ENCODE measurements around the gene GVQW3. TPM values are rescaled to one million over a fixed set of nuclear protein-coding genes. Genes with fewer than 3 reads are reported as not detected.

The GVQW3 gene
- total and polyA plus RNA-seq, 2 of the 13 experiments (the other 11 are each of a cell fraction or from before 2014, with no cell fraction given) = 5.0 to 5.6 TPM

DNA sequence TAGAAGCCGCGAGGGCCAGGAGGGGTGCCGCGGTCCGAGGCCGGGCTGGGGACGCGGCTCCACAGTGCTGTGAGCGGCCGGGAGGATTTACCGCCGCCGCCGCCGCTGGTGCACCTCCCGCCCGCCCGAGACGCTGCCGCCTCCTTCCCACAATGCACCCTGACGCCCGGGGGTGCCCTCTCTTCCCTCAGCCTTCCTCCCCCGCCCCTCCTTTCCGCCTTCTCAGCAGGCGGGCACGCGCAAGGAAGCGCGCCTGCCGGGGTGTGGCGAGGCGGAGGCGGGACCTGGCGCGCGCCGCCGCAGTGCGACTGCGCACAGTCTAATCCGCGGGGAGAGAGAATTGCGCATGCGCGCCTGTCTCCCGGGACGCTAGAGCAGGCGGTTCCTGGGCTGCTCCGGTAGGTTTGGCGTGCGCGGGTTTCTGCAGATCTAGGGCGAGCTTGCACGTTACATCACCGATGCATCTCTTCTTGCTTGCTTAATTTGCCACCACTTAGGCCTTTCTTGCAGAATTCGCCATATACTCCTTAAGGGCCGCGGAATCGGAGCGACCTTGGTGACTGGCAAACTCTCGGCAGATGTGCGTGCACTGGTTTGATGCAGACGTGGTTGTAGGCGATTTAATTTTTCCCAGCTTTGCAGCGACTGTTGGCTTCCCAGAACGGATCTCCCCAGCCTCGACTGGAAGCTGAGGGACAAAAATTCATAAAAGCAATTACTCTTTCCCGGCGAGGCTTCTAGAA is at the start of gene GVQW3, which contains the start of gene THAP12 (continued):
- TF ChIP-seq ATF4 (CRISPR knock-in tag; IDR thresholded peaks at IDR 0.05) (no peak), EHMT2 (IDR thresholded peaks at IDR 0.05; ENCODE audit: borderline replicate concordance, low read depth, low read length) (no peak), AGO2 (optimal IDR thresholded peaks at IDR 0.05; ENCODE audit: low read depth, low read length) (peak; percentile 46), ZNF160 (CRISPR knock-in tag; IDR thresholded peaks at IDR 0.05) (no peak), PCBP2 (optimal IDR thresholded peaks at IDR 0.05; ENCODE audit: low read depth, low read length, poor library complexity, severe bottlenecking) (no peak), ZNF333 (CRISPR knock-in tag; IDR thresholded peaks at IDR 0.05; ENCODE audit: borderline replicate concordance) (no peak), POLR2A (IDR thresholded peaks at IDR 0.05; ENCODE audit: insufficient read depth in 1 of 2, low read depth in 2 of 2, low read length in 2 of 2) (peak; percentile 63 to 86), POLR2G (IDR thresholded peaks at IDR 0.05; ENCODE audit: low read depth, low read length) (peak; percentile 74), SAFB2 (CRISPR knock-in tag; IDR thresholded peaks at IDR 0.05; ENCODE audit: borderline replicate concordance, low read depth) (peak; percentile 79), ZBTB26 (CRISPR knock-in tag; IDR thresholded peaks at IDR 0.05; ENCODE audit: borderline replicate concordance) (peak; percentile 42; the same call in 1 of the 2 replicates), PBX3 (CRISPR knock-in tag; IDR thresholded peaks at IDR 0.05; ENCODE audit: borderline replicate concordance) (no peak), CCDC6 (CRISPR knock-in tag; IDR thresholded peaks at IDR 0.05) (peak; percentile 61; the same call in 1 of the 2 replicates), RFXANK (CRISPR knock-in tag; IDR thresholded peaks at IDR 0.05) (no peak), TCF7L2 (IDR thresholded peaks at IDR 0.05; ENCODE audit: low read depth, low read length) (no peak), CHD4 (IDR thresholded peaks at IDR 0.05; ENCODE audit: borderline replicate concordance, low read length) (no peak), ZNF335 (CRISPR knock-in tag; IDR thresholded peaks at IDR 0.05) (no peak)
- TF ChIP-seq, protein P1, sequence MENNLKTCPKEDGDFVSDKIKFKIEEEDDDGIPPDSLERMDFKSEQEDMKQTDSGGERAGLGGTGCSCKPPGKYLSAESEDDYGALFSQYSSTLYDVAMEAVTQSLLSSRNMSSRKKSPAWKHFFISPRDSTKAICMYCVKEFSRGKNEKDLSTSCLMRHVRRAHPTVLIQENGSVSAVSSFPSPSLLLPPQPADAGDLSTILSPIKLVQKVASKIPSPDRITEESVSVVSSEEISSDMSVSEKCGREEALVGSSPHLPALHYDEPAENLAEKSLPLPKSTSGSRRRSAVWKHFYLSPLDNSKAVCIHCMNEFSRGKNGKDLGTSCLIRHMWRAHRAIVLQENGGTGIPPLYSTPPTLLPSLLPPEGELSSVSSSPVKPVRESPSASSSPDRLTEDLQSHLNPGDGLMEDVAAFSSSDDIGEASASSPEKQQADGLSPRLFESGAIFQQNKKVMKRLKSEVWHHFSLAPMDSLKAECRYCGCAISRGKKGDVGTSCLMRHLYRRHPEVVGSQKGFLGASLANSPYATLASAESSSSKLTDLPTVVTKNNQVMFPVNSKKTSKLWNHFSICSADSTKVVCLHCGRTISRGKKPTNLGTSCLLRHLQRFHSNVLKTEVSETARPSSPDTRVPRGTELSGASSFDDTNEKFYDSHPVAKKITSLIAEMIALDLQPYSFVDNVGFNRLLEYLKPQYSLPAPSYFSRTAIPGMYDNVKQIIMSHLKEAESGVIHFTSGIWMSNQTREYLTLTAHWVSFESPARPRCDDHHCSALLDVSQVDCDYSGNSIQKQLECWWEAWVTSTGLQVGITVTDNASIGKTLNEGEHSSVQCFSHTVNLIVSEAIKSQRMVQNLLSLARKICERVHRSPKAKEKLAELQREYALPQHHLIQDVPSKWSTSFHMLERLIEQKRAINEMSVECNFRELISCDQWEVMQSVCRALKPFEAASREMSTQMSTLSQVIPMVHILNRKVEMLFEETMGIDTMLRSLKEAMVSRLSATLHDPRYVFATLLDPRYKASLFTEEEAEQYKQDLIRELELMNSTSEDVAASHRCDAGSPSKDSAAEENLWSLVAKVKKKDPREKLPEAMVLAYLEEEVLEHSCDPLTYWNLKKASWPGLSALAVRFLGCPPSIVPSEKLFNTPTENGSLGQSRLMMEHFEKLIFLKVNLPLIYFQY (CRISPR knock-in tag; IDR thresholded peaks at IDR 0.05; ENCODE audit: borderline replicate concordance) = peak; percentile 35; the same call in 1 of the 2 replicates
- TF ChIP-seq, protein P2, sequence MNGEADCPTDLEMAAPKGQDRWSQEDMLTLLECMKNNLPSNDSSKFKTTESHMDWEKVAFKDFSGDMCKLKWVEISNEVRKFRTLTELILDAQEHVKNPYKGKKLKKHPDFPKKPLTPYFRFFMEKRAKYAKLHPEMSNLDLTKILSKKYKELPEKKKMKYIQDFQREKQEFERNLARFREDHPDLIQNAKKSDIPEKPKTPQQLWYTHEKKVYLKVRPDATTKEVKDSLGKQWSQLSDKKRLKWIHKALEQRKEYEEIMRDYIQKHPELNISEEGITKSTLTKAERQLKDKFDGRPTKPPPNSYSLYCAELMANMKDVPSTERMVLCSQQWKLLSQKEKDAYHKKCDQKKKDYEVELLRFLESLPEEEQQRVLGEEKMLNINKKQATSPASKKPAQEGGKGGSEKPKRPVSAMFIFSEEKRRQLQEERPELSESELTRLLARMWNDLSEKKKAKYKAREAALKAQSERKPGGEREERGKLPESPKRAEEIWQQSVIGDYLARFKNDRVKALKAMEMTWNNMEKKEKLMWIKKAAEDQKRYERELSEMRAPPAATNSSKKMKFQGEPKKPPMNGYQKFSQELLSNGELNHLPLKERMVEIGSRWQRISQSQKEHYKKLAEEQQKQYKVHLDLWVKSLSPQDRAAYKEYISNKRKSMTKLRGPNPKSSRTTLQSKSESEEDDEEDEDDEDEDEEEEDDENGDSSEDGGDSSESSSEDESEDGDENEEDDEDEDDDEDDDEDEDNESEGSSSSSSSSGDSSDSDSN (CRISPR knock-in tag; IDR thresholded peaks at IDR 0.05) = peak; percentile 81
